GM19395 (cell line): ENCODE measurements around the gene CBX7.

Experiments used
- ATAC-seq: cut with Tn5 transposase; IDR thresholded peaks from one replicate; pipeline ENCODE4 v1.9.1; 2021; ENCODE audit warnings: mild to moderate bottlenecking, moderate library complexity; ENCODE audit not compliant: unreplicated experiment

Gene CBX7

GRCh38 chr22:39128508-39128907 is 24.0 kb downstream of the CBX7 start:
- no peak for ATAC-seq

- ATAC-seq: no peak
Measured at GRCh38 chr22:39125622-39126021, 26.9 kb downstream of the CBX7 start.

GRCh38 chr22:39123751-39124581 is 28.5 kb downstream of the CBX7 start:
- no peak for ATAC-seq

- ATAC-seq: no peak
Measured at GRCh38 chr22:39122772-39123470, 29.6 kb downstream of the CBX7 start.

- ATAC-seq: no peak
Measured at GRCh38 chr22:39120983-39121382, 31.5 kb downstream of the CBX7 start.

- no peak for ATAC-seq
Measured at GRCh38 chr22:39117585-39118191, 34.8 kb downstream of the CBX7 start.

- ATAC-seq: no peak
Measured at GRCh38 chr22:39115977-39116621, 36.4 kb downstream of the CBX7 start.

GRCh38 chr22:39115570-39115969 is 36.9 kb downstream of the CBX7 start:
- ATAC-seq: no peak

GRCh38 chr22:39114112-39114511 is 38.4 kb downstream of the CBX7 start:
- no peak for ATAC-seq

GRCh38 chr22:39110631-39111561 is 41.6 kb downstream of the CBX7 start:
- ATAC-seq: no peak

- no peak for ATAC-seq
Measured at GRCh38 chr22:39109361-39109760, 43.1 kb downstream of the CBX7 start.

GRCh38 chr22:39108487-39108886 is 44.0 kb downstream of the CBX7 start:
- no peak for ATAC-seq

- no peak for ATAC-seq
Measured at GRCh38 chr22:39106326-39106725, 46.2 kb downstream of the CBX7 start.

- no peak for ATAC-seq
Measured at GRCh38 chr22:39103431-39103830, 49.0 kb downstream of the CBX7 start.

- ATAC-seq: no peak
Measured at GRCh38 chr22:39101226-39101625, 51.3 kb downstream of the CBX7 start.

GRCh38 chr22:39098576-39098975 is 53.9 kb downstream of the CBX7 start:
- no peak for ATAC-seq

GRCh38 chr22:39098026-39098425 is 54.5 kb downstream of the CBX7 start:
- ATAC-seq: no peak

- ATAC-seq: no peak
Measured at GRCh38 chr22:39097098-39098020, 55.1 kb downstream of the CBX7 start, which contains the start of gene APOBEC3H. TSS of gene APOBEC3H (plus strand) at chr22:39097244. CDS start at chr22:39100279, 3,035 bp downstream.

GRCh38 chr22:39095971-39096370 is 56.5 kb downstream of the CBX7 start:
- ATAC-seq: no peak
